ENCODE measurements around the gene CCNJL. TPM values are rescaled to one million over a fixed set of nuclear protein-coding genes. Genes with fewer than 3 reads are reported as not detected.

Gene CCNJL
- total and polyA plus RNA-seq, 4 donors: 0.07 to 0.84 (median 0.63) TPM

DNA sequence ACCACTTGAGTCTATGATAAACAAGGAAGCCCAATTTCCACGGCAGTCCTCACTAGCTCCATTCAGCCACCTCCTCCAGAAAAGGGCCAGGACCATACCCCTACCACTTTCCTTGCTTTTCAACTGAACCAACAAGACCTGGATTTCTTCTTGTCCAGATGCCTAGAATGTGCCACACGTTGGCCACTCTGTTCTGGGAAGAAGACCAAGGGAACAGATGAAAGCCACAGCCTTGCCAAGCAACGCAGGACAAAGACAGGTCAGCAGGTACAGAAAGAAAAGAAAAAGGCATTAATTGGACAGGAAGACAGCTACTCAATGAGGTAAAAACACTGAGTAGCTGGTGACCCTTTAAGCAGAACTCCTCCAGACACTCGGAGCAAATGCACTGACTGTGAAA lies 2.2 kb downstream of the CCNJL start:
- Histone ChIP-seq H3K4me3 (ENCODE audit: low read depth in 1 of 3, low read length in 3 of 3) (no peak overlapping the region), H3K27ac (ENCODE audit: low read depth in 1 of 2, low read length in 2 of 2) (no peak overlapping the region), H3K36me3 (ENCODE audit: control insufficient read depth in 4 of 4, insufficient read depth in 3 of 4, low read depth in 1 of 4, low read length in 3 of 4) (no peaks in the 10 kb centered on the region), H3K4me1 (ENCODE audit: control insufficient read depth in 4 of 4, insufficient read depth in 4 of 4, low read length in 3 of 4) (peaks cover 0 to 11% (median 2%) of the 10 kb centered on the region in 4 donors), H3K27me3 (ENCODE audit: control insufficient read depth in 4 of 4, insufficient read depth in 4 of 4, low read length in 3 of 4) (peaks cover 0 to 9% (median 2%) of the 10 kb centered on the region in 4 donors), H3K9ac (ENCODE audit: low read depth in 1 of 2, low read length in 2 of 2) (no peak overlapping the region), H3K9me3 (ENCODE audit: control insufficient read depth in 4 of 4, low read length in 3 of 4) (no peaks in the 10 kb centered on the region)
- WGBS: 78% methylated on average over 4 of the region's 4 CpGs
- TF ChIP-seq TAF1 (conservative IDR thresholded peaks at IDR 0.05): no peak
- TF ChIP-seq, protein P1, sequence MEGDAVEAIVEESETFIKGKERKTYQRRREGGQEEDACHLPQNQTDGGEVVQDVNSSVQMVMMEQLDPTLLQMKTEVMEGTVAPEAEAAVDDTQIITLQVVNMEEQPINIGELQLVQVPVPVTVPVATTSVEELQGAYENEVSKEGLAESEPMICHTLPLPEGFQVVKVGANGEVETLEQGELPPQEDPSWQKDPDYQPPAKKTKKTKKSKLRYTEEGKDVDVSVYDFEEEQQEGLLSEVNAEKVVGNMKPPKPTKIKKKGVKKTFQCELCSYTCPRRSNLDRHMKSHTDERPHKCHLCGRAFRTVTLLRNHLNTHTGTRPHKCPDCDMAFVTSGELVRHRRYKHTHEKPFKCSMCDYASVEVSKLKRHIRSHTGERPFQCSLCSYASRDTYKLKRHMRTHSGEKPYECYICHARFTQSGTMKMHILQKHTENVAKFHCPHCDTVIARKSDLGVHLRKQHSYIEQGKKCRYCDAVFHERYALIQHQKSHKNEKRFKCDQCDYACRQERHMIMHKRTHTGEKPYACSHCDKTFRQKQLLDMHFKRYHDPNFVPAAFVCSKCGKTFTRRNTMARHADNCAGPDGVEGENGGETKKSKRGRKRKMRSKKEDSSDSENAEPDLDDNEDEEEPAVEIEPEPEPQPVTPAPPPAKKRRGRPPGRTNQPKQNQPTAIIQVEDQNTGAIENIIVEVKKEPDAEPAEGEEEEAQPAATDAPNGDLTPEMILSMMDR (IDR thresholded peaks at IDR 0.05; ENCODE audit: low read depth, low read length, missing input control): no peak
- TF ChIP-seq RXRA (IDR thresholded peaks at IDR 0.05): no peak
- TF ChIP-seq HNF4A (conservative IDR thresholded peaks at IDR 0.05): no peak
- TF ChIP-seq HNF4G (IDR thresholded peaks at IDR 0.05): no peak
- no peak for DNase-seq (ENCODE audit: low spot score)

DNA sequence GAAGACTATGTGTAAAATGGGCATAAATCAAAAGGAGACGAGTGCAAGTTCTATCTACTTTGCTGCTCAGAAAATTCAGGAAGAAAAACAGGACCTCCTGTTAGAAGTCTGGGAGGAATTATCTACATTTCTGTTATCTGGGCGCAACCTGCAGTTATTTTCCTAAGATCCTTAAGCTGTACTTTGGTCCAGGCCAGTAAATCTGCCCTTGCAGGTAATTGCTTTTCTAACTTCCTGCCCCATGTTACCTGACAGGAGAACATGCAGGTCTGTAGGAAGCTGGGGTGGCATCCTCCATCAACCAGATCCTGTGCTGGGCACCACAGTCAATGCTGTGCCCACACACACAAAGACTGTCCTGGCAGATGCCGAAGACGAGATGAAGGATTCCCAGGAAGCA lies 5.7 kb downstream of the CCNJL start:
- no peak for TF ChIP-seq HNF4G (IDR thresholded peaks at IDR 0.05)
- TF ChIP-seq FOXA2 (IDR thresholded peaks at IDR 0.05): no peak
- TF ChIP-seq SP1 (IDR thresholded peaks at IDR 0.05): no peak
- TF ChIP-seq, protein P1 (IDR thresholded peaks at IDR 0.05; ENCODE audit: low read depth, low read length, missing input control): no peak
- no peak for TF ChIP-seq EGR1 (IDR thresholded peaks at IDR 0.05; ENCODE audit: low read depth in 2 of 2)
- no peak for TF ChIP-seq JUND (IDR thresholded peaks at IDR 0.05)
- TF ChIP-seq HNF4A (conservative IDR thresholded peaks at IDR 0.05): no peak
- no peak for TF ChIP-seq TAF1 (conservative IDR thresholded peaks at IDR 0.05)
- no peak for TF ChIP-seq FOXA1 (IDR thresholded peaks at IDR 0.05)
- TF ChIP-seq ATF3 (IDR thresholded peaks at IDR 0.05): no peak
- TF ChIP-seq, protein P2, sequence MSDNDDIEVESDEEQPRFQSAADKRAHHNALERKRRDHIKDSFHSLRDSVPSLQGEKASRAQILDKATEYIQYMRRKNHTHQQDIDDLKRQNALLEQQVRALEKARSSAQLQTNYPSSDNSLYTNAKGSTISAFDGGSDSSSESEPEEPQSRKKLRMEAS (IDR thresholded peaks at IDR 0.05): no peak
- TF ChIP-seq YY1 (IDR thresholded peaks at IDR 0.05): no peak
- TF ChIP-seq NR2F2 (IDR thresholded peaks at IDR 0.05): no peak
- DNase-seq (ENCODE audit: low spot score): no peak
- Histone ChIP-seq H3K9me3 (ENCODE audit: control insufficient read depth in 4 of 4, low read length in 3 of 4) (no peaks in the 10 kb centered on the region), H3K9ac (ENCODE audit: low read depth in 1 of 2, low read length in 2 of 2) (no peak overlapping the region), H3K27me3 (ENCODE audit: control insufficient read depth in 4 of 4, insufficient read depth in 4 of 4, low read length in 3 of 4) (peaks cover 0 to 9% (median 1%) of the 10 kb centered on the region in 4 donors), H3K4me1 (ENCODE audit: control insufficient read depth in 4 of 4, insufficient read depth in 4 of 4, low read length in 3 of 4) (peaks cover 0 to 2% (median under 1%) of the 10 kb centered on the region in 4 donors), H3K27ac (ENCODE audit: low read depth in 1 of 2, low read length in 2 of 2) (no peak overlapping the region), H3K36me3 (ENCODE audit: control insufficient read depth in 4 of 4, insufficient read depth in 3 of 4, low read depth in 1 of 4, low read length in 3 of 4) (no peaks in the 10 kb centered on the region), H3K4me3 (ENCODE audit: low read depth in 1 of 3, low read length in 3 of 3) (no peak overlapping the region)
- 81% methylated on average over 4 of the region's 4 CpGs for WGBS

- WGBS: 94% methylated on average over 10 of the region's 10 CpGs
- Histone ChIP-seq H3K36me3 (ENCODE audit: control insufficient read depth in 4 of 4, insufficient read depth in 3 of 4, low read depth in 1 of 4, low read length in 3 of 4) (no peaks in the 10 kb centered on the region), H3K4me3 (ENCODE audit: low read depth in 1 of 3, low read length in 3 of 3) (no peak overlapping the region), H3K27ac (ENCODE audit: low read depth in 1 of 2, low read length in 2 of 2) (no peak overlapping the region), H3K4me1 (ENCODE audit: control insufficient read depth in 4 of 4, insufficient read depth in 4 of 4, low read length in 3 of 4) (no peaks in the 10 kb centered on the region), H3K9ac (ENCODE audit: low read depth in 1 of 2, low read length in 2 of 2) (no peak overlapping the region), H3K9me3 (ENCODE audit: control insufficient read depth in 4 of 4, low read length in 3 of 4) (no peaks in the 10 kb centered on the region), H3K27me3 (ENCODE audit: control insufficient read depth in 4 of 4, insufficient read depth in 4 of 4, low read length in 3 of 4) (peaks cover 0 to under 1% (median 0%) of the 10 kb centered on the region in 4 donors)
- TF ChIP-seq, protein P2 (IDR thresholded peaks at IDR 0.05): no peak
- TF ChIP-seq HNF4G (IDR thresholded peaks at IDR 0.05) (no peak), FOXA1 (IDR thresholded peaks at IDR 0.05) (no peak), SP1 (IDR thresholded peaks at IDR 0.05) (no peak), HNF4A (conservative IDR thresholded peaks at IDR 0.05) (no peak), EGR1 (IDR thresholded peaks at IDR 0.05; ENCODE audit: low read depth in 2 of 2) (no peak)
- no peak for DNase-seq (ENCODE audit: low spot score)
Measured at GRCh38 chr5:160305319-160305718, 7.0 kb downstream of the CCNJL start.

Measured in liver (tissue), 9 donors.